HG03108 (cell line): ENCODE results near the gene ADCY9.
"Not testable (repeated sequence)": the region's sequence is repeated elsewhere in the genome, so short reads cannot be mapped to it uniquely, and the experiment has no call there.

Experiments
- ATAC-seq: cut with Tn5 transposase; IDR thresholded peaks from one replicate; pipeline ENCODE4 v1.9.1; 2021; ENCODE audit warnings: moderate library complexity; ENCODE audit not compliant: unreplicated experiment

Gene ADCY9

GRCh38 chr16:3953728-3954410 is 162.4 kb downstream of the ADCY9 start:
- no peak for ATAC-seq

GRCh38 chr16:3952737-3953131 is 163.5 kb downstream of the ADCY9 start:
- ATAC-seq: no peak

- no peak for ATAC-seq
Measured at GRCh38 chr16:3951861-3952736, 164.1 kb downstream of the ADCY9 start.

GRCh38 chr16:3951380-3951779 is 164.9 kb downstream of the ADCY9 start:
- ATAC-seq: not testable (repeated sequence)

- no peak for ATAC-seq
Measured at GRCh38 chr16:3950343-3951193, 165.7 kb downstream of the ADCY9 start.

GRCh38 chr16:3949946-3950342 is 166.3 kb downstream of the ADCY9 start:
- no peak for ATAC-seq

- no peak for ATAC-seq
Measured at GRCh38 chr16:3949287-3949686, 167.0 kb downstream of the ADCY9 start.

- ATAC-seq: no peak
Measured at GRCh38 chr16:3948378-3948995, 167.8 kb downstream of the ADCY9 start.

GRCh38 chr16:3946604-3947180 is 169.6 kb downstream of the ADCY9 start:
- ATAC-seq: no peak

GRCh38 chr16:3945751-3946603 is 170.3 kb downstream of the ADCY9 start:
- ATAC-seq: no peak

- ATAC-seq: not testable (repeated sequence)
Measured at GRCh38 chr16:3944457-3944856, 171.8 kb downstream of the ADCY9 start.

- not testable (repeated sequence) for ATAC-seq
Measured at GRCh38 chr16:3942146-3942545, 174.1 kb downstream of the ADCY9 start.

- no peak for ATAC-seq
Measured at GRCh38 chr16:3938843-3939624, 177.2 kb downstream of the ADCY9 start.

- no peak for ATAC-seq
Measured at GRCh38 chr16:3938471-3938842, 177.8 kb downstream of the ADCY9 start.

GRCh38 chr16:3937066-3937875 is 179.0 kb downstream of the ADCY9 start:
- ATAC-seq: no peak

GRCh38 chr16:3935921-3936320 is 180.3 kb downstream of the ADCY9 start:
- ATAC-seq: no peak

GRCh38 chr16:3934491-3935181 is 181.6 kb downstream of the ADCY9 start:
- no peak for ATAC-seq
